SK-N-SH (cell line): Measurements from ENCODE around the gene MYOD1.

Source experiments
- EP300 ChIP-seq, 2 experiments: IDR thresholded peaks; 2 replicates each; pipeline versions ENCODE4 v1.4.0 to v1.6.1; 2012; ENCODE audit warnings: borderline replicate concordance in 1 of 2, low read depth in 1 of 2, low read length in 1 of 2
- TF ChIP-seq, protein P1 (sequence below): fragments of 200-600 bp; sonication (generic); IDR thresholded peaks from 2 replicates; pipeline ENCODE4 v1.6.1; 2017; ENCODE audit warnings: antibody characterized with exemption, mild to moderate bottlenecking, moderate library complexity

DNA sequence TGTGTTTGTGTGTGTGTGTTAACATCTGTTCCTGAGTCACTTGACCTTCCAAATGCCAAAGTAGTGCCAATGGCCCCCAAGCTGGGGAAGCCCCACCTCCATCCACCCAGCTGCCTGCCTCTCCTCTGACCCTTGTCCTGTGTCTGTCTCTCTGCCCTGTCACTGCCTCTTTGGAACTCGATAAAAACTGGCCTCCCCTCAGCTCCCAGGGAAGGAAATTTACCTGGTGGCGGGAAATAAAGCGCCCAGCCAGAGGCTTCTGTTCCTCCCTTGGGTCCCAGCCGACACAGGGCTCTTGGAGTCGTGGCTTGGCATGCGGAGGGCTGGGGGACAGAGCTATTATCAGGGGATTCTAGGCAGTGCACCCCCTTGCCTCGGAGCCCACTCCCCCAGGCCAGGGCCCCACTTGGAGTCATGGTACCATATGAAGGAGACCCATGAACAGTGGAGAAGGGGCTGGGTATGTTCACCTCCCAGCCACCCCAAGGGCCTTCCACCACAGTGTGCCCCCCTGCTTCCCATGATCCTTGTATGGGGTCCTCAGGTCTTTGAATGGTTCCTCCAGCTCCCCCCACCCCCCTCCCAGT is 21.4 kb downstream of the MYOD1 start:
- TF ChIP-seq, protein P1, sequence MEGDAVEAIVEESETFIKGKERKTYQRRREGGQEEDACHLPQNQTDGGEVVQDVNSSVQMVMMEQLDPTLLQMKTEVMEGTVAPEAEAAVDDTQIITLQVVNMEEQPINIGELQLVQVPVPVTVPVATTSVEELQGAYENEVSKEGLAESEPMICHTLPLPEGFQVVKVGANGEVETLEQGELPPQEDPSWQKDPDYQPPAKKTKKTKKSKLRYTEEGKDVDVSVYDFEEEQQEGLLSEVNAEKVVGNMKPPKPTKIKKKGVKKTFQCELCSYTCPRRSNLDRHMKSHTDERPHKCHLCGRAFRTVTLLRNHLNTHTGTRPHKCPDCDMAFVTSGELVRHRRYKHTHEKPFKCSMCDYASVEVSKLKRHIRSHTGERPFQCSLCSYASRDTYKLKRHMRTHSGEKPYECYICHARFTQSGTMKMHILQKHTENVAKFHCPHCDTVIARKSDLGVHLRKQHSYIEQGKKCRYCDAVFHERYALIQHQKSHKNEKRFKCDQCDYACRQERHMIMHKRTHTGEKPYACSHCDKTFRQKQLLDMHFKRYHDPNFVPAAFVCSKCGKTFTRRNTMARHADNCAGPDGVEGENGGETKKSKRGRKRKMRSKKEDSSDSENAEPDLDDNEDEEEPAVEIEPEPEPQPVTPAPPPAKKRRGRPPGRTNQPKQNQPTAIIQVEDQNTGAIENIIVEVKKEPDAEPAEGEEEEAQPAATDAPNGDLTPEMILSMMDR, result no peak
- no peak for TF ChIP-seq EP300 (IDR thresholded peaks at IDR 0.05; ENCODE audit: borderline replicate concordance in 1 of 2, low read depth in 1 of 2, low read length in 1 of 2)
